Sigmoid colon (tissue), 7 donors: Measurements from ENCODE around the gene NR6A1. TPM values are rescaled to one million over a fixed set of nuclear protein-coding genes. Genes with fewer than 3 reads are reported as not detected.

Experiments used
- DNase-seq: peaks from one replicate; pipeline ENCODE4 v3.0.0-alpha.2; 2019
- H3K27ac ChIP-seq, 4 donors: fragments of 200-600 bp; sonication (generic); one replicate each; pipeline ENCODE4 v1.5.1; 2016 to 2019; ENCODE audit warnings: mild to moderate bottlenecking in 1 of 4
- H3K27me3 ChIP-seq, 3 donors: fragments of 200-600 bp; sonication (generic); one replicate each; pipeline ENCODE4 v1.5.1; 2019; ENCODE audit warnings: mild to moderate bottlenecking in 1 of 3
- H3K36me3 ChIP-seq, 4 donors: fragments of 200-600 bp; sonication (generic); one replicate each; pipeline ENCODE4 v1.5.1; 2016 to 2019
- H3K4me1 ChIP-seq, 4 donors: fragments of 200-600 bp; sonication (generic); one replicate each; pipeline ENCODE4 v1.5.1; 2017 to 2019
- H3K4me3 ChIP-seq, 4 donors: fragments of 200-600 bp; sonication (generic); one replicate each; pipeline ENCODE4 v1.5.1; 2017 to 2019; ENCODE audit warnings: mild to moderate bottlenecking in 2 of 4, moderate library complexity in 1 of 4
- H3K9me3 ChIP-seq, 4 donors: fragments of 200-600 bp in 3 of 4; sonication (generic) in 3 of 4; one replicate each; pipeline versions ENCODE4 v1.5.1 to v1.6.1; 2013 to 2019
- EP300 ChIP-seq, 4 donors: sonication (generic); formaldehyde crosslinking; IDR thresholded peaks; one replicate each; pipeline ENCODE4 v1.6.1; 2017; ENCODE audit warnings: antibody characterized with exemption in 4 of 4
- POLR2A ChIP-seq, 2 donors: fragments of 450-650 bp; IDR thresholded peaks; one replicate each; pipeline ENCODE4 v1.6.1; 2016; ENCODE audit warnings: antibody characterized with exemption in 2 of 2, mild to moderate bottlenecking in 2 of 2, moderate library complexity in 2 of 2
- POLR2AphosphoS5 ChIP-seq, 4 donors: sonication (generic); formaldehyde crosslinking; IDR thresholded peaks; one replicate each; pipeline ENCODE4 v1.6.1; 2017; ENCODE audit warnings: antibody characterized with exemption in 4 of 4
- WGBS, 2 donors: extraction: QIAGEN DNeasy Blood & Tissue Kit; methylation state at CpG; one replicate each; pipeline ENCODE4 v1.1.7; 2013; 5-methylcytosine and 5-hydroxymethylcytosine counted together
- intact Hi-C: fragments of 100-400 bp; cut with DNase I; formaldehyde crosslinking; loops from one replicate; pipeline ENCODE4 v1.15.1; 2023
- polyA plus RNA-seq, 3 donors: library from polyadenylated mRNA; stranded (reverse); fragments of 200-250 nt; gene quantifications; one replicate each; pipeline ENCODE4 v1.2.3, GENCODE V29; 2013
- total RNA-seq, 4 donors: library from RNA; depleted of rRNA; stranded (reverse); fragments of >200 nt; gene quantifications; one replicate each; pipeline ENCODE4 v1.1.0, GENCODE V29; 2016
- TF ChIP-seq, protein P1 (sequence below), 4 experiments: fragments of 450-650 bp in 3 of 4; fragments of 200-600 bp in 1 of 4; IDR thresholded peaks; one replicate each; pipeline ENCODE4 v1.5.1; 2016 to 2019; ENCODE audit warnings: antibody characterized with exemption in 4 of 4, mild to moderate bottlenecking in 3 of 4, moderate library complexity in 2 of 4
- donor health status: healthy with polysubstance abuse.
- donor health status: Bipolar disorder and iron deficiency.
- donor health status: healthy.

The NR6A1 gene
- total and polyA plus RNA-seq, 7 donors: 0.60 to 3.0 (median 1.8) TPM

DNA sequence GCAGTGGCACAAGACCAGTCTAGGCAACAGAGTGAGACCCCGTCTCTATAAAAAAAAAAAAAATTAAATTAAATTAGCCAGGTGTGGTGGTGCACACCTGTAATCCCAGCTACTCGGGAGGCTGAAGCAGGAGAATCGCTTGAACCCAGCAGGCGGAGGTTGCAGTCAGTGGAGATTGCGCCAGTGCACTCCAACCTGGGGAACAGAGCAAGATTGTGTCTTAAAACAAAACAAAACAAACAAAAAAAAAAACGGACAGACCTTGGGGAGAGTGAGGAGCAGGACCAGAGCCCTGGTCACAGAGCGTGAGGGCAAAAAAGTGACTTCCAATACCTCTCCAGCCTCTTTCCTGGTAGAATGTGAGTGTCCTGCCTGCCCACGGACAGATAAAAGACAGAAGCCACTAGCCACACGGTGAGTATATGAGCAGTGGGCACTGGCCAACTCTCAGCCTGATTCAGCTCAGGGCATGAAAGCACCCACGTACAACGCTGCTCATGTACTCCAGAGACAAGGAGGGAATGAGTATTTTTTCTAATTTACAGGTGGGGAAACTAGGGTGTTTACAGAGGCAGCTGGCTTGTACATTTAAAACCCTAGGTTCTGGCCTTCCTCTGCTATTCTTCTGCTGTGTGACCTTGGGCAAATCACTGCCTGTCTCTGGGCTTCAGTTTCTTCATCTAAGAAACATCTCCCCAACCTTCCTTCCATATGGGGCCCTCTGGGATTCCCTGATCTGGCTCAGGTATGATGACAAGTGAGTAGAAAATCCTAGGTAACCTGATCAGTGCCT, 7.7 kb upstream of the NR6A1 start:
- no peaks in the 10 kb centered on the region for H3K27me3 ChIP-seq
- 78 to 85% methylated on average over 11 of the region's 11 CpGs for WGBS, 2 donors
- H3K4me3 ChIP-seq: peak overlapping the region in 3 of 4 donors; percentile 19 to 28 (median 23)
- intact Hi-C loops: loop anchor here (5.0 kb wide), 1 partner anchor 59 kb away; no protein-coding TSS in a partner anchor
- no peaks in the 10 kb centered on the region for H3K36me3 ChIP-seq
- peak; percentile 64 for DNase-seq
- peak overlapping the region; percentile 85 to 87 (median 86) for H3K27ac ChIP-seq
- H3K9me3 ChIP-seq: no peaks in the 10 kb centered on the region
- peaks cover 0 to 79% (median 52%) of the 10 kb centered on the region in 4 donors for H3K4me1 ChIP-seq
- TF ChIP-seq POLR2A (IDR thresholded peaks at IDR 0.05) (no peak), EP300 (IDR thresholded peaks at IDR 0.05) (no peak), POLR2AphosphoS5 (IDR thresholded peaks at IDR 0.05) (no peak)
- TF ChIP-seq, protein P1, sequence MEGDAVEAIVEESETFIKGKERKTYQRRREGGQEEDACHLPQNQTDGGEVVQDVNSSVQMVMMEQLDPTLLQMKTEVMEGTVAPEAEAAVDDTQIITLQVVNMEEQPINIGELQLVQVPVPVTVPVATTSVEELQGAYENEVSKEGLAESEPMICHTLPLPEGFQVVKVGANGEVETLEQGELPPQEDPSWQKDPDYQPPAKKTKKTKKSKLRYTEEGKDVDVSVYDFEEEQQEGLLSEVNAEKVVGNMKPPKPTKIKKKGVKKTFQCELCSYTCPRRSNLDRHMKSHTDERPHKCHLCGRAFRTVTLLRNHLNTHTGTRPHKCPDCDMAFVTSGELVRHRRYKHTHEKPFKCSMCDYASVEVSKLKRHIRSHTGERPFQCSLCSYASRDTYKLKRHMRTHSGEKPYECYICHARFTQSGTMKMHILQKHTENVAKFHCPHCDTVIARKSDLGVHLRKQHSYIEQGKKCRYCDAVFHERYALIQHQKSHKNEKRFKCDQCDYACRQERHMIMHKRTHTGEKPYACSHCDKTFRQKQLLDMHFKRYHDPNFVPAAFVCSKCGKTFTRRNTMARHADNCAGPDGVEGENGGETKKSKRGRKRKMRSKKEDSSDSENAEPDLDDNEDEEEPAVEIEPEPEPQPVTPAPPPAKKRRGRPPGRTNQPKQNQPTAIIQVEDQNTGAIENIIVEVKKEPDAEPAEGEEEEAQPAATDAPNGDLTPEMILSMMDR (IDR thresholded peaks at IDR 0.05): no peak

DNA sequence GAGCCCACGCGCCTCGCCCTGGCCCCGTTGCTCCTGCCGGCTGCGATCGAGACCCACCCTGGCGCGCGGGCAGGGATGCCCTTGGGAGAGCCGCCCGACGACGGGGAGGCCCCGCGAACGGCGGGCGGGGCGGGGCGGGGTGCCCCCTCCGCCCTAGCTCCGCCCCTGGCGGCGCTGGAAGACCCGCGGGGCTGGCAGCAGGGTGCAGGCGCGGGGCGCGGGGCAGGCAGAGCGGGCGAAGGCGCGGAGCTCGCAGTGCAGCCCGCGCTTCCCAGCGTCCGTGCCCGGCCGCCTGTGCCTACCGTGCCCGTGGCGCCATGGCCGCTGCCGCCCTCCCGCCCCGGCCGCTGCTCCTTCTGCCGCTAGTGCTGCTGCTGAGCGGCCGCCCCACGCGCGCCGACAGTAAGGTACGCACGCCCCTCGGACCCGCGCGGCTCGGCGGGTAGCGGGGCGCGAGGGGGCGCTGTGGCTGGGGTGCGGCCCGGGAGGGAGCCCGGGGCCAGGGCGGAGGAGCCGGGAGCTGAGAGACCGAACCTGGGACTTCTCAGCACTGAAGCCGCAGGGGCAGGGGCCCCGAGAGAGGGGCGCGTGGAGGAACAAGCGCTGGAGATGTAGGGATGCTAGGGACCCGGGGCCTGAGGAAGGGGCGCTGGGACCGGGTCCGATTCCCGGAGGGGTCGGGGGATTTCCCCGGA, 6.0 kb upstream of the NR6A1 start, which contains the start of gene OLFML2A:
Gene OLFML2A, plus strand, starts transcription at position 180 of the 695 bp plus-strand sequence. Its CDS starts 138 bp downstream, at position 318.
- Histone ChIP-seq H3K27ac (peak within 1 kb of the TSS; percentile 85 to 87 (median 86)), H3K4me3 (peak within 1 kb of the TSS; percentile 42 to 74 (median 72)), H3K4me1 (peaks cover 0 to 71% (median 52%) of the 10 kb centered on the region in 4 donors), H3K36me3 (no peaks in the 10 kb centered on the region), H3K27me3 (no peaks in the 10 kb centered on the region), H3K9me3 (no peaks in the 10 kb centered on the region)
- peak; percentile 24 to 71 (median 49) for TF ChIP-seq POLR2AphosphoS5 (IDR thresholded peaks at IDR 0.05)
- TF ChIP-seq, protein P1 (IDR thresholded peaks at IDR 0.05): peak in 1 of 4 experiments; percentile 52
- no peak for TF ChIP-seq POLR2A (IDR thresholded peaks at IDR 0.05)
- peak; percentile 72 for DNase-seq
- intact Hi-C loops: loop anchor here (5.0 kb wide), 1 partner anchor 60 kb away; no protein-coding TSS in a partner anchor
- WGBS, 2 donors: 1% methylated on average over 87 of the region's 87 CpGs

DNA sequence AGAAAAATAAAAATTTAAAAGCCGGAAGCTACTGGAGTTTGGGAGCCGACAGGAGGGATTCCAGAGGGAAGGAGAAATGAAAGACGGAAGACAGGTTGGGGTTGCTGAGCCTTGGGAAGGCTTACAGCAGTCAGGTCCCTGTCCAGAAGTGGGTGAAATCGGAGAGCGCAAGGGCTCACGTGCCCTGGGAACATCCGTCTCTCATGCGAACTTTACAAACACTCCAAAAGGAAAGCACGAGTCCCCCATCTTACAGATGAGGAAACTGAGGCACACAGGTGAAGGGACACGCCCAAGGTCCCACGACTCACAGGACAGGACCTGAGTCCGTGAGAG, 5.5 kb upstream of the NR6A1 start:
- intact Hi-C loops: loop anchor here (5.0 kb wide), 1 partner anchor 61 kb away; no protein-coding TSS in a partner anchor
- Histone ChIP-seq H3K4me1 (peaks cover 0 to 72% (median 50%) of the 10 kb centered on the region in 4 donors), H3K4me3 (peak overlapping the region; percentile 42 to 74 (median 72))

More for the DNA sequence above, 5.5 kb upstream of the NR6A1 start:
- peak overlapping the region; percentile 85 to 87 (median 86) for H3K27ac ChIP-seq
- 10 to 23% methylated on average over 12 of the region's 12 CpGs for WGBS, 2 donors
- no peaks in the 10 kb centered on the region for H3K36me3 ChIP-seq
- no peak for DNase-seq
- H3K27me3 ChIP-seq: no peaks in the 10 kb centered on the region
- no peak for TF ChIP-seq POLR2AphosphoS5 (IDR thresholded peaks at IDR 0.05)
- TF ChIP-seq POLR2A (IDR thresholded peaks at IDR 0.05): no peak
- no peak for TF ChIP-seq EP300 (IDR thresholded peaks at IDR 0.05)
- TF ChIP-seq, protein P1 (IDR thresholded peaks at IDR 0.05): no peak
- no peaks in the 10 kb centered on the region for H3K9me3 ChIP-seq
